ENCODE measurements around the gene PDCD7.

DNA sequence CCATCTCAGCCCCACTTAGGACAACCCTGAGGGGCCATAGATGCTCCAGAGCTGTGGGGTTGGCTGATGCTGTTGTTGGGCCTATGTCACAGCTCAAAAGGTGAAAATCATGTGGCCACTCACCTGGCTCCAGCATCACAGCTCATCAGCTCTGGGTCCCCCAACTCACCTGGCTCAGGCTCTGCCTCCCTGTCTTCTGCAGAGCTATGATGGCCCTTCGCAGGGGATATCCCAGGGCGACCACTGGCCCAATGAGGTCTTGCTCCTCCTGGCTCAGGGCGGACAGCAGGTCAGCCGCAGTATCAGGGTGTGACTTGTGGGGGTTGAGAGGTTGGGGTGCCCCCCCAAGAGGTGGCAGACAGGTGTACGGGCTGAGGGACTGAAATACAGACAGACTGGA is 34.3 kb downstream of the PDCD7 start:
- TF ChIP-seq POLR2A (IDR thresholded peaks at IDR 0.05; ENCODE audit: low read depth, low read length) (no peak), RCOR1 (IDR thresholded peaks at IDR 0.05; ENCODE audit: insufficient replicate concordance, low read length) (no peak), MAZ (IDR thresholded peaks at IDR 0.05; ENCODE audit: borderline replicate concordance, low read depth, low read length) (no peak), RAD21 (IDR thresholded peaks at IDR 0.05; ENCODE audit: low read length) (no peak), MXI1 (IDR thresholded peaks at IDR 0.05; ENCODE audit: borderline replicate concordance, low read depth, low read length) (no peak), CEBPB (IDR thresholded peaks at IDR 0.05; ENCODE audit: low read depth, low read length) (no peak), SMC3 (IDR thresholded peaks at IDR 0.05; ENCODE audit: low read depth, low read length) (no peak)
- TF ChIP-seq, protein P1, sequence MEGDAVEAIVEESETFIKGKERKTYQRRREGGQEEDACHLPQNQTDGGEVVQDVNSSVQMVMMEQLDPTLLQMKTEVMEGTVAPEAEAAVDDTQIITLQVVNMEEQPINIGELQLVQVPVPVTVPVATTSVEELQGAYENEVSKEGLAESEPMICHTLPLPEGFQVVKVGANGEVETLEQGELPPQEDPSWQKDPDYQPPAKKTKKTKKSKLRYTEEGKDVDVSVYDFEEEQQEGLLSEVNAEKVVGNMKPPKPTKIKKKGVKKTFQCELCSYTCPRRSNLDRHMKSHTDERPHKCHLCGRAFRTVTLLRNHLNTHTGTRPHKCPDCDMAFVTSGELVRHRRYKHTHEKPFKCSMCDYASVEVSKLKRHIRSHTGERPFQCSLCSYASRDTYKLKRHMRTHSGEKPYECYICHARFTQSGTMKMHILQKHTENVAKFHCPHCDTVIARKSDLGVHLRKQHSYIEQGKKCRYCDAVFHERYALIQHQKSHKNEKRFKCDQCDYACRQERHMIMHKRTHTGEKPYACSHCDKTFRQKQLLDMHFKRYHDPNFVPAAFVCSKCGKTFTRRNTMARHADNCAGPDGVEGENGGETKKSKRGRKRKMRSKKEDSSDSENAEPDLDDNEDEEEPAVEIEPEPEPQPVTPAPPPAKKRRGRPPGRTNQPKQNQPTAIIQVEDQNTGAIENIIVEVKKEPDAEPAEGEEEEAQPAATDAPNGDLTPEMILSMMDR (conservative IDR thresholded peaks at IDR 0.05; ENCODE audit: low read depth, low read length): no peak
- TF ChIP-seq, protein P2, sequence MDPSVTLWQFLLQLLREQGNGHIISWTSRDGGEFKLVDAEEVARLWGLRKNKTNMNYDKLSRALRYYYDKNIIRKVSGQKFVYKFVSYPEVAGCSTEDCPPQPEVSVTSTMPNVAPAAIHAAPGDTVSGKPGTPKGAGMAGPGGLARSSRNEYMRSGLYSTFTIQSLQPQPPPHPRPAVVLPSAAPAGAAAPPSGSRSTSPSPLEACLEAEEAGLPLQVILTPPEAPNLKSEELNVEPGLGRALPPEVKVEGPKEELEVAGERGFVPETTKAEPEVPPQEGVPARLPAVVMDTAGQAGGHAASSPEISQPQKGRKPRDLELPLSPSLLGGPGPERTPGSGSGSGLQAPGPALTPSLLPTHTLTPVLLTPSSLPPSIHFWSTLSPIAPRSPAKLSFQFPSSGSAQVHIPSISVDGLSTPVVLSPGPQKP (IDR thresholded peaks at IDR 0.05; ENCODE audit: borderline replicate concordance, low read depth, low read length): no peak
